HCT116 (cell line): ENCODE data around the gene ST7. TPM values are rescaled to one million over a fixed set of nuclear protein-coding genes. Genes with fewer than 3 reads are reported as not detected.

Experiments
- ATAC-seq: fragments of 200-7000 bp; cut with Tn5 transposase; 2 replicates; pipeline ENCODE4 v1.9.1; 2020; ENCODE audit warnings: mild to moderate bottlenecking, moderate library complexity
- BruUV-seq: library from RNA; stranded (reverse); fragments of 400-500 nt; replicated peaks from 2 replicates; lab custom pipeline; 2021; lab: Mats Ljungman, UMichigan
- CTCF ChIA-PET: fragments of 300-600 bp; sonication (Branson Sonifier 250); formaldehyde crosslinking; loops from one replicate; lab custom pipeline; 2021; ENCODE audit warnings: antibody characterized with exemption; lab: Charles Lee
- POLR2A ChIA-PET: fragments of 300-600, 350-600 bp; sonication (Branson Sonifier 250); formaldehyde crosslinking; loops from one replicate; lab custom pipeline; 2021; ENCODE audit warnings: antibody characterized with exemption; lab: Charles Lee
- RAD21 ChIA-PET, 2 experiments: fragments of 300-600 bp; sonication (Branson Sonifier 250); formaldehyde crosslinking; loops; one replicate each; lab custom pipeline; 2023; ENCODE audit warnings: low total read pairs in 2 of 2; ENCODE audit not compliant: uncharacterized antibody in 2 of 2, unreplicated experiment in 2 of 2, low non-redundant PET in 1 of 2; lab: Charles Lee
- DNase-seq: peaks from one replicate; pipeline ENCODE4 v3.0.0-alpha.2; 2010; ENCODE audit warnings: low read depth, low spot score
- H2AFZ ChIP-seq: fragments of 200-600 bp; shearing (Covaris generic), sonication (generic); 2 replicates; pipeline ENCODE4 v1.6.1; 2017; ENCODE audit warnings: low read depth, mixed run types, mixed read lengths, antibody characterized with exemption, low read length; ENCODE audit not compliant: poor library complexity, severe bottlenecking
- H3K27ac ChIP-seq: 2 replicates; pipeline ENCODE4 v1.5.1; 2012; ENCODE audit warnings: low read depth, low read length
- H3K27me3 ChIP-seq: fragments of 200-600 bp; sonication (generic); 2 replicates; pipeline ENCODE4 v1.6.1; 2016; ENCODE audit warnings: mixed run types, low read length, mixed read lengths; ENCODE audit not compliant: insufficient read depth
- H3K36me3 ChIP-seq, 2 experiments: fragments of 200-500 bp in 1 of 2; fragments of 200-600 bp in 1 of 2; sonication (Bioruptor generic) in 1 of 2; sonication (generic) in 1 of 2; 2 replicates each; pipeline versions ENCODE4 v1.5.1 to v1.6.1; 2014 to 2016; ENCODE audit warnings: low read length in 2 of 2, inconsistent platforms in 1 of 2, mixed read lengths in 1 of 2, mixed run types in 1 of 2; ENCODE audit not compliant: insufficient read depth in 2 of 2, control insufficient read depth in 1 of 2
- H3K4me1 ChIP-seq, 2 experiments: fragments of 200-600 bp in 1 of 2; sonication (generic) in 1 of 2; 2 replicates each; pipeline versions ENCODE4 v1.5.1 to v1.6.1; 2012 to 2017; ENCODE audit warnings: low read length in 2 of 2, inconsistent platforms in 1 of 2, mild to moderate bottlenecking in 1 of 2, mixed read lengths in 1 of 2, mixed run types in 1 of 2, moderate library complexity in 1 of 2; ENCODE audit not compliant: insufficient read depth in 2 of 2, control insufficient read depth in 1 of 2
- H3K4me2 ChIP-seq: fragments of 200-600 bp; sonication (generic); 2 replicates; pipeline ENCODE4 v1.6.1; 2017; ENCODE audit warnings: mixed run types, low read length, mixed read lengths
- H3K4me3 ChIP-seq, 2 experiments: fragments of 200-600 bp in 1 of 2; sonication (generic) in 1 of 2; replicated peaks in 1 of 2; 2 replicates each; pipeline ENCODE4 v1.5.1; 2011 to 2016; ENCODE audit warnings: low read length in 2 of 2, control low read depth in 1 of 2, low read depth in 1 of 2, mild to moderate bottlenecking in 1 of 2, mixed read lengths in 1 of 2, mixed run types in 1 of 2
- H3K79me2 ChIP-seq: fragments of 200-600 bp; sonication (generic); 2 replicates; pipeline ENCODE4 v1.6.1; 2017; ENCODE audit warnings: mild to moderate bottlenecking, mixed run types, low read length, moderate library complexity, mixed read lengths; ENCODE audit not compliant: insufficient read depth
- H3K9ac ChIP-seq: fragments of 200-600 bp; sonication (generic); 2 replicates; pipeline ENCODE4 v1.6.1; 2016; ENCODE audit warnings: low read length, mixed read lengths
- H3K9me2 ChIP-seq: fragments of 200-600 bp; sonication (generic), shearing (Covaris generic); 2 replicates; pipeline ENCODE4 v1.6.1; 2017; ENCODE audit warnings: mixed run types, mild to moderate bottlenecking, moderate library complexity; ENCODE audit not compliant: insufficient read depth
- H3K9me3 ChIP-seq, 2 experiments: fragments of 200-500 bp in 1 of 2; fragments of 200-600 bp in 1 of 2; sonication (Bioruptor generic) in 1 of 2; sonication (generic) in 1 of 2; 2 replicates each; pipeline ENCODE4 v1.6.1; 2014 to 2017; ENCODE audit warnings: low read length in 2 of 2, mixed read lengths in 2 of 2, inconsistent platforms in 1 of 2, low read depth in 1 of 2, mild to moderate bottlenecking in 1 of 2, mixed run types in 1 of 2, moderate library complexity in 1 of 2; ENCODE audit not compliant: control insufficient read depth in 1 of 2, insufficient read depth in 1 of 2
- H4K20me1 ChIP-seq: fragments of 200-600 bp; sonication (generic), shearing (Covaris generic); 2 replicates; pipeline ENCODE4 v1.6.1; 2017; ENCODE audit warnings: mixed run types, mild to moderate bottlenecking, moderate library complexity; ENCODE audit not compliant: insufficient read depth
- CEBPB ChIP-seq: IDR thresholded peaks from 2 replicates; pipeline ENCODE4 v1.6.1; 2012; ENCODE audit warnings: low read depth
- ELF1 ChIP-seq: IDR thresholded peaks from 2 replicates; pipeline ENCODE4 v1.6.1; 2012; ENCODE audit warnings: low read depth, borderline replicate concordance
- FOSL1 ChIP-seq: IDR thresholded peaks from 2 replicates; pipeline ENCODE4 v1.6.1; 2012; ENCODE audit warnings: low read depth
- SIN3A ChIP-seq: IDR thresholded peaks from 2 replicates; pipeline ENCODE4 v1.6.1; 2012; ENCODE audit warnings: low read depth
- SP1 ChIP-seq: IDR thresholded peaks from 2 replicates; pipeline ENCODE4 v1.6.1; 2012; ENCODE audit warnings: low read depth
- TCF7L2 ChIP-seq: IDR thresholded peaks from 2 replicates; pipeline ENCODE4 v1.7.0; 2011; ENCODE audit warnings: borderline replicate concordance, inconsistent platforms; ENCODE audit not compliant: insufficient read depth, insufficient read length; ENCODE audit errors: extremely low read depth
- YY1 ChIP-seq: IDR thresholded peaks from 2 replicates; pipeline ENCODE4 v1.6.1; 2011; ENCODE audit warnings: low read length, low read depth, moderate library complexity, mild to moderate bottlenecking; ENCODE audit not compliant: insufficient replicate concordance; ENCODE audit errors: extremely low read depth
- intact Hi-C: fragments of 100-400 bp; cut with micrococcal nuclease; formaldehyde crosslinking; loops from 2 replicates; pipeline ENCODE4 v1.10.0; 2022
- total RNA-seq: library from RNA; stranded (reverse); gene quantifications from one replicate; pipeline ENCODE4 v1.2.1, GENCODE V29; 2021; ENCODE audit not compliant: unreplicated experiment
- TF ChIP-seq, protein P1 (sequence below): IDR thresholded peaks from 2 replicates; pipeline ENCODE4 v1.6.1; 2012

Gene ST7
- total RNA-seq, 1 experiment from 2014 or later = 12.6 TPM

DNA sequence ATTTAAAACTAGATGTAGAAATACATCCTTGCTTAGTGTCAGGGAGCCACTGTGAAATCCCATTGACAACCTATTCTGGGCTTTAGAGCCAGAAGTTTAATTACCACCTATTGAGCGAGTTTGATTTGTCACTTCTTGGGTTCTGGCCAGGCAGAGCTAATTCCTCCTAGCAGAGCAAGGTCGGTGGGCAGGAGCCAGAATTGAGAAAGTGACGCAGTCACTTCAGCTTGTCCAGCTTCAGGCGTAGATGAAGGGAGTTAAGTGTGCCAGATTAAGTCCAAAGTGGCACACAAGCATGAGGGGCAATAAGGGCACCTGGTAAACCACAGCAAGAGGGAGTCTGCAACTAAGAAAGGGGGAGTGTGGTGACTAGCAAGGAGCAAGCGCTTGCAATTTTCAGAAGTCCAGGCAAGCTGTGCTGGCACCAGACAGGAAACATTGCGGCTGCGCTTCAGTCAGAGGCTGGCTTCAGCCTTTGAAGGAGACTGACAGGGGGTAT lies 119.4 kb downstream of the ST7 start:
- ChIA-PET RAD21 (no interaction called here), POLR2A (no interaction called here), CTCF (no interaction called here)
- Histone ChIP-seq H3K27me3 (no peaks in the 10 kb centered on the region), H3K79me2 (no peaks in the 10 kb centered on the region), H2AFZ (no peak overlapping the region), H3K4me3 (no peak overlapping the region), H3K9me3 (no peaks in the 10 kb centered on the region), H3K9me2 (no peaks in the 10 kb centered on the region), H3K36me3 (no peaks in the 10 kb centered on the region), H3K9ac (no peak overlapping the region), H4K20me1 (no peaks in the 10 kb centered on the region), H3K27ac (no peak overlapping the region), H3K4me1 (peaks cover 0 to 4% of the 10 kb centered on the region in 2 experiments; a peak in 2 of 4 replicates), H3K4me2 (no peak overlapping the region)
- intact Hi-C loops = no loop called here
- BruUV-seq = no TSS peak
- TF ChIP-seq TCF7L2 = no peak
- TF ChIP-seq, protein P1, sequence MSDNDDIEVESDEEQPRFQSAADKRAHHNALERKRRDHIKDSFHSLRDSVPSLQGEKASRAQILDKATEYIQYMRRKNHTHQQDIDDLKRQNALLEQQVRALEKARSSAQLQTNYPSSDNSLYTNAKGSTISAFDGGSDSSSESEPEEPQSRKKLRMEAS = no peak
- no peak for ATAC-seq
- no peak for DNase-seq

DNA sequence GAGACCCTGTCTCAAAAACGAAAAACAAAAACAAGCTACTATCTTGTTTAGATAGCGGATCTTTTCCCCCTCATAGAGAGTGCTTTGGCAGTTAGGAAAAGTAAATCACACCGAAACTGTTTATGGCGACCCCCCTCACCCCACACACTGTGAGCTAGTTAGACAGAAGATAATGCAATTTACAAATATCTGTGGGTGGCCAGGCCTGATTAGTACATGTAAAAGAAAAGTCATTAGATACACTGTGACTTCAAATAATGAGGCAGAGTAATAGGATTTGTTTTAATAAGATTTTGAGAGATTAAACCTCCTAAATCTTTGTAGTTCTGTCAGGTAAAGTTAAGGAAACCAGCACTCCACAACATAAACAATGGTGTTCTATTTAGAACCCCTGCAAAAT lies 121.1 kb downstream of the ST7 start:
- TF ChIP-seq ELF1 (no peak), SIN3A (no peak), SP1 (no peak), FOSL1 (no peak), YY1 (no peak), CEBPB (no peak), TCF7L2 (no peak)
- Histone ChIP-seq H3K9me2 (no peaks in the 10 kb centered on the region), H3K79me2 (no peaks in the 10 kb centered on the region), H3K36me3 (no peaks in the 10 kb centered on the region), H3K4me1 (peaks cover 0 to 4% of the 10 kb centered on the region in 2 experiments; a peak in 2 of 4 replicates), H3K27me3 (no peaks in the 10 kb centered on the region), H3K4me2 (no peak overlapping the region), H2AFZ (no peak overlapping the region), H3K27ac (no peak overlapping the region), H3K4me3 (no peak overlapping the region), H4K20me1 (no peaks in the 10 kb centered on the region), H3K9ac (no peak overlapping the region), H3K9me3 (no peaks in the 10 kb centered on the region)
- POLR2A ChIA-PET = no interaction called here
- RAD21 ChIA-PET = no interaction called here
- CTCF ChIA-PET = no interaction called here
- ATAC-seq (no peak), DNase-seq (no peak)
- intact Hi-C loops = no loop called here
- BruUV-seq = no TSS peak
